K562 (cell line): ENCODE data around the gene CEP250. TPM values are rescaled to one million over a fixed set of nuclear protein-coding genes. Genes with fewer than 3 reads are reported as not detected.

ENCODE experiments used
- ATAC-seq: fragments of 200-7000 bp; cut with Tn5 transposase; 3 replicates; pipeline ENCODE4 v1.9.1; 2020; ENCODE audit warnings: moderate library complexity
- BruUV-seq: library from RNA; stranded (reverse); fragments of 400-500 nt; replicated peaks from 2 replicates; lab custom pipeline; 2021; lab: Mats Ljungman, UMichigan
- CTCF ChIA-PET: fragments of 300-600 bp; formaldehyde crosslinking; extraction: SDS; loops from one replicate; lab custom pipeline; 2021; ENCODE audit warnings: low intra/inter-chr PET ratio; lab: Yijun Ruan, JAX
- POLR2A ChIA-PET: fragments of 300-600, 350-650 bp; sonication (Branson Sonifier 250); formaldehyde crosslinking; extraction: SDS; loops from one replicate; lab custom pipeline; 2021; ENCODE audit warnings: antibody characterized with exemption, inconsistent platforms; lab: Yijun Ruan, JAX
- DNase-seq, 4 experiments: peaks; one replicate each; pipeline versions ENCODE4 v3.0.0 to v3.0.0-alpha.2; 2011 to 2018; ENCODE audit warnings: low spot score in 3 of 4, mixed read lengths in 3 of 4; ENCODE audit errors: extremely low read depth in 1 of 4
- FAIRE-seq: peaks from 2 replicates; lab custom pipeline; 2011; peaks lifted over from hg19 to GRCh38; lab: Jason Lieb, UNC
- H2AFZ ChIP-seq: 2 replicates; pipeline ENCODE4 v1.6.0; 2011; ENCODE audit warnings: low read depth, low read length, control low read depth, inconsistent platforms
- H3K27ac ChIP-seq: fragments of 200-600 bp; 3 replicates; pipeline ENCODE4 v1.8.0; 2011; ENCODE audit warnings: low read depth, mild to moderate bottlenecking, control low read depth, inconsistent platforms, low read length, moderate library complexity, mixed read lengths; ENCODE audit errors: extremely low read depth
- H3K27me3 ChIP-seq, 2 experiments: fragments of 300-600 bp in 1 of 2; 2 replicates in 1 of 2; 3 replicates in 1 of 2; pipeline versions ENCODE4 v1.6.0 to v1.8.0; 2011; ENCODE audit warnings: inconsistent platforms in 2 of 2, low read length in 2 of 2, mild to moderate bottlenecking in 1 of 2, mixed read lengths in 1 of 2, moderate library complexity in 1 of 2; ENCODE audit not compliant: control insufficient read depth in 2 of 2, insufficient read depth in 2 of 2
- H3K36me3 ChIP-seq: fragments of 300-600 bp; 3 replicates; pipeline ENCODE4 v1.8.0; 2011; ENCODE audit warnings: mild to moderate bottlenecking, low read length, inconsistent platforms; ENCODE audit not compliant: control insufficient read depth, insufficient read depth
- H3K4me1 ChIP-seq, 2 experiments: fragments of 200-600 bp in 1 of 2; replicated peaks in 1 of 2; 2 replicates in 1 of 2; 3 replicates in 1 of 2; pipeline versions ENCODE4 v1.5.1 to v1.8.0; 2011; ENCODE audit warnings: inconsistent platforms in 2 of 2, low read length in 2 of 2, mild to moderate bottlenecking in 1 of 2, mixed read lengths in 1 of 2, moderate library complexity in 1 of 2; ENCODE audit not compliant: control insufficient read depth in 2 of 2, insufficient read depth in 2 of 2
- H3K4me2 ChIP-seq: 2 replicates; pipeline ENCODE4 v1.6.1; 2011; ENCODE audit warnings: low read length, control low read depth, inconsistent platforms, mixed read lengths; ENCODE audit not compliant: insufficient read depth
- H3K4me3 ChIP-seq: fragments of 200-600 bp; sonication (generic), shearing (Covaris generic); 2 replicates; pipeline ENCODE4 v1.5.1; 2016; ENCODE audit warnings: control low read depth, inconsistent platforms
- H3K79me2 ChIP-seq: fragments of 200-600 bp; 3 replicates; pipeline ENCODE4 v1.8.0; 2011; ENCODE audit warnings: low read length, inconsistent platforms; ENCODE audit not compliant: control insufficient read depth, insufficient read depth
- H3K9ac ChIP-seq, 2 experiments: 2 replicates each; pipeline versions ENCODE4 v1.6.0 to v1.6.1; 2011; ENCODE audit warnings: low read depth in 2 of 2, low read length in 2 of 2, control low read depth in 1 of 2, inconsistent platforms in 1 of 2, mild to moderate bottlenecking in 1 of 2, mixed read lengths in 1 of 2; ENCODE audit not compliant: insufficient read depth in 1 of 2
- H3K9me1 ChIP-seq: one replicate; pipeline ENCODE4 v1.6.0; 2011; ENCODE audit warnings: inconsistent platforms, mild to moderate bottlenecking, low read length, moderate library complexity; ENCODE audit not compliant: control insufficient read depth, insufficient read depth
- H3K9me3 ChIP-seq: replicated peaks from 2 replicates; pipeline ENCODE4 v1.5.1; 2011; ENCODE audit warnings: low read depth, low read length, inconsistent platforms; ENCODE audit not compliant: control insufficient read depth, insufficient read depth
- H4K20me1 ChIP-seq: replicated peaks from 2 replicates; pipeline ENCODE4 v1.6.1; 2011; ENCODE audit warnings: low read length, inconsistent platforms, mixed read lengths; ENCODE audit not compliant: control insufficient read depth, insufficient read depth
- HNRNPL ChIP-seq: fragments of 200-400 bp; formaldehyde crosslinking; IDR thresholded peaks from 2 replicates; pipeline ENCODE4 v1.6.1; 2017; ENCODE audit warnings: low read depth, mild to moderate bottlenecking, low read length
- MAX ChIP-seq: sonication (generic); formaldehyde crosslinking; IDR thresholded peaks from 2 replicates; pipeline ENCODE4 v1.9.0; 2022; ENCODE audit warnings: mild to moderate bottlenecking, missing genetic modification reagents
- NONO ChIP-seq, 2 experiments: fragments of 200-400 bp in 1 of 2; fragments of 450-650 bp in 1 of 2; formaldehyde crosslinking in 1 of 2; IDR thresholded peaks; 2 replicates each; pipeline ENCODE4 v1.6.1; 2017; ENCODE audit warnings: low read depth in 2 of 2, mild to moderate bottlenecking in 2 of 2, moderate library complexity in 2 of 2, low read length in 1 of 2
- RBM17 ChIP-seq: fragments of 200-400 bp; formaldehyde crosslinking; IDR thresholded peaks from 2 replicates; pipeline ENCODE4 v1.6.1; 2017; ENCODE audit warnings: low read depth, mild to moderate bottlenecking, low read length, borderline replicate concordance
- RFX1 ChIP-seq: fragments of 450-650 bp; IDR thresholded peaks from 2 replicates; pipeline ENCODE4 v1.6.1; 2016; ENCODE audit warnings: mild to moderate bottlenecking, moderate library complexity
- TBL1XR1 ChIP-seq, 2 experiments: IDR thresholded peaks; 2 replicates each; pipeline ENCODE4 v1.6.1; 2012; ENCODE audit warnings: improper control_type of control experiment in 2 of 2, low read length in 2 of 2, mild to moderate bottlenecking in 1 of 2
- TRIM25 ChIP-seq: fragments of 450-650 bp; IDR thresholded peaks from 2 replicates; pipeline ENCODE4 v1.7.0; 2016; ENCODE audit warnings: borderline replicate concordance
- WGBS: fragments of 100-300 bp; shearing (Covaris generic); methylation state at CpG from one replicate; pipeline ENCODE4 v1.1.6; 2016; ENCODE audit warnings: low coverage, mixed read lengths; ENCODE audit not compliant: insufficient coverage; ENCODE audit errors: missing lambda C conversion rate; 5-methylcytosine and 5-hydroxymethylcytosine counted together
- in situ Hi-C: fragments of 300-500 bp; cut with MboI; formaldehyde crosslinking; loops from 4 replicates; pipeline ENCODE4 v1.15.0; 2018; ENCODE audit warnings: inconsistent platforms, mixed read lengths
- intact Hi-C: fragments of 100-400 bp; cut with micrococcal nuclease; formaldehyde crosslinking; loops from 2 replicates; pipeline ENCODE4 v1.14.2; 2022
- polyA plus RNA-seq, 8 experiments: library from polyadenylated mRNA; depleted of rRNA in 4 of 8; stranded (reverse) in 5 of 8; unstranded in 3 of 8; fragments of >200 nt; fragmentation: Nextera tagmentation in 2 of 8; fragmentation: Illumina TruSeq in 1 of 8; extraction: Ambion mirVana in 2 of 8; extraction: Trizol in 1 of 8; gene quantifications; 2 replicates each; pipeline versions ENCODE4 v1.2.1 to v1.2.3, GENCODE V29; 2011 to 2014; ENCODE audit warnings: inconsistent platforms in 1 of 8, missing spikeins in 1 of 8
- total RNA-seq, 7 experiments: library from RNA; depleted of rRNA in 6 of 7; stranded (reverse); fragments of >200 nt in 6 of 7; fragmentation: Illumina TruSeq in 2 of 7; extraction: Trizol in 2 of 7; gene quantifications; 2 replicates each; pipeline versions ENCODE4 v1.2.1 to v1.2.3, GENCODE V29; 2011 to 2021; ENCODE audit warnings: low replicate concordance in 1 of 7

Gene CEP250
- total and polyA plus RNA-seq, 9 of the 15 experiments (the other 6 are each of a cell fraction or from before 2014, with no cell fraction given): 2.5 to 41.9 (median 20.5) TPM

- H2AFZ ChIP-seq: no peak overlapping the region
- peaks cover 76% of the 10 kb centered on the region; the same call in 2 of the 3 replicates for H3K36me3 ChIP-seq
- intact Hi-C loops (no loop called here), in situ Hi-C loops (no loop called here)
- ChIA-PET POLR2A (interaction anchor here (0.6 to 2.1 kb wide), 8 partner anchors 7 to 152 kb away, joined by 3 to 14 read pairs (median 3); no protein-coding TSS in a partner anchor), CTCF (no interaction called here)
- FAIRE-seq: no peak
- H3K27ac ChIP-seq: no peak overlapping the region
- WGBS: 85% methylated on average over 9 of the region's 10 CpGs
- H3K9ac ChIP-seq: no peak overlapping the region
- no peak overlapping the region for H3K4me2 ChIP-seq
- no peaks in the 10 kb centered on the region for H3K9me1 ChIP-seq
- H3K9me3 ChIP-seq: no peaks in the 10 kb centered on the region
- no peak for ATAC-seq
- H3K4me1 ChIP-seq: peaks cover 0 to 4% of the 10 kb centered on the region in 2 experiments; a peak in 1 of 5 replicates
- no TSS peak for BruUV-seq
- no peaks in the 10 kb centered on the region for H3K27me3 ChIP-seq
- TF ChIP-seq TRIM25 (no peak), MAX (CRISPR knock-in tag) (no peak), RFX1 (no peak), HNRNPL (no peak), NONO (IDR thresholded peaks at IDR 0.05; ENCODE audit: low read depth in 2 of 2, low read length in 1 of 2) (no peak), RBM17 (no peak), TBL1XR1 (IDR thresholded peaks at IDR 0.05; ENCODE audit: low read length in 2 of 2) (no peak)
- no peak for DNase-seq
- no peak overlapping the region for H3K4me3 ChIP-seq
- H4K20me1 ChIP-seq: 0 out of 2 replicates have a peak, but pooled peaks cover 8% of the 10 kb centered on the region
- no peaks in the 10 kb centered on the region for H3K79me2 ChIP-seq
Measured at GRCh38 chr20:35503281-35503680, 47.9 kb downstream of the CEP250 start.
